SK-MEL-5 (cell line): ENCODE measurements around the gene HASPIN. TPM values are rescaled to one million over a fixed set of nuclear protein-coding genes. Genes with fewer than 3 reads are reported as not detected.
"Not testable (repeated sequence)": the region's sequence is repeated elsewhere in the genome, so short reads cannot be mapped to it uniquely, and the experiment has no call there.

Source experiments
- DNase-seq: peaks from one replicate; pipeline ENCODE4 v3.0.0-alpha.2; 2016; ENCODE audit warnings: low read depth, low spot score
- in situ Hi-C: cut with HindIII; loops from 2 replicates; pipeline ENCODE4 v1.10.0; 2016; ENCODE audit warnings: low sequenced_read_pairs, high pct_unique_total_duplicates, low pct_unique_long_range_greater_than_20kb
- total RNA-seq: library from RNA; depleted of rRNA; stranded (reverse); fragments of >200 nt; shearing (Covaris generic); gene quantifications from 2 replicates; pipeline ENCODE4 v1.2.3, GENCODE V29; 2014

Gene HASPIN
- total RNA-seq, 1 experiment from 2014 or later: 9.3 TPM

GRCh38 chr17:3693141-3693540 is 30.6 kb upstream of the HASPIN start:
- no peak for DNase-seq
- in situ Hi-C loops: no loop called here

GRCh38 chr17:3693829-3694231 is 29.9 kb upstream of the HASPIN start:
- in situ Hi-C loops: no loop called here
- DNase-seq: no peak

- in situ Hi-C loops: no loop called here
These were observed 28.5 kb upstream of the HASPIN start for GRCh38 chr17:3695129-3695722.

GRCh38 chr17:3695723-3696411 is 27.8 kb upstream of the HASPIN start, which contains the start of gene P2RX5:
Gene P2RX5, minus strand, starts transcription at chr17:3696155. Its CDS starts 150 bp downstream, at chr17:3696005.
- no peak for DNase-seq
- in situ Hi-C loops: no loop called here

More at GRCh38 chr17:3695129-3695722, 28.5 kb upstream of the HASPIN start:
- no peak for DNase-seq

- DNase-seq: no peak
- in situ Hi-C loops: no loop called here
These were observed 26.6 kb upstream of the HASPIN start for GRCh38 chr17:3697103-3697476.

GRCh38 chr17:3698139-3698538 is 25.6 kb upstream of the HASPIN start:
- DNase-seq: no peak
- in situ Hi-C loops: no loop called here

GRCh38 chr17:3699951-3700350 is 23.8 kb upstream of the HASPIN start:
- DNase-seq: no peak
- in situ Hi-C loops: no loop called here

- in situ Hi-C loops, DNase-seq: not testable (repeated sequence)
These were observed 21.6 kb upstream of the HASPIN start for GRCh38 chr17:3702041-3702539.

GRCh38 chr17:3704931-3705717 is 18.6 kb upstream of the HASPIN start:
- in situ Hi-C loops: no loop called here
- no peak for DNase-seq

GRCh38 chr17:3705718-3705984 is 18.1 kb upstream of the HASPIN start:
- in situ Hi-C loops, DNase-seq: not testable (repeated sequence)

GRCh38 chr17:3708366-3708765 is 15.3 kb upstream of the HASPIN start:
- DNase-seq: no peak
- in situ Hi-C loops: no loop called here

- in situ Hi-C loops: no loop called here
- no peak for DNase-seq
These were observed 12.7 kb upstream of the HASPIN start for GRCh38 chr17:3710951-3711383.

GRCh38 chr17:3712811-3713463 is 10.8 kb upstream of the HASPIN start:
- DNase-seq: no peak
- in situ Hi-C loops: no loop called here

GRCh38 chr17:3715296-3715695 is 8.4 kb upstream of the HASPIN start:
- in situ Hi-C loops: no loop called here
- no peak for DNase-seq

- in situ Hi-C loops: no loop called here
- DNase-seq: no peak
These were observed 5.5 kb upstream of the HASPIN start for GRCh38 chr17:3718201-3718600.

GRCh38 chr17:3719265-3719664 is 4.4 kb upstream of the HASPIN start:
- no peak for DNase-seq
- in situ Hi-C loops: no loop called here

GRCh38 chr17:3722716-3723115 is 987 bp upstream of the HASPIN start:
- DNase-seq: no peak
- in situ Hi-C loops: no loop called here

- in situ Hi-C loops: no loop called here
- no peak for DNase-seq
These were observed 531 bp upstream of the HASPIN start for GRCh38 chr17:3723188-3723555.
